ENCODE results near the gene BID. TPM values are rescaled to one million over a fixed set of nuclear protein-coding genes. Genes with fewer than 3 reads are reported as not detected.
A peak's percentile ranks its signal among the peaks of the same experiment; 100 is the strongest.

Gene BID
- total RNA-seq, 1 experiment from 2014 or later = 44.4 TPM

DNA sequence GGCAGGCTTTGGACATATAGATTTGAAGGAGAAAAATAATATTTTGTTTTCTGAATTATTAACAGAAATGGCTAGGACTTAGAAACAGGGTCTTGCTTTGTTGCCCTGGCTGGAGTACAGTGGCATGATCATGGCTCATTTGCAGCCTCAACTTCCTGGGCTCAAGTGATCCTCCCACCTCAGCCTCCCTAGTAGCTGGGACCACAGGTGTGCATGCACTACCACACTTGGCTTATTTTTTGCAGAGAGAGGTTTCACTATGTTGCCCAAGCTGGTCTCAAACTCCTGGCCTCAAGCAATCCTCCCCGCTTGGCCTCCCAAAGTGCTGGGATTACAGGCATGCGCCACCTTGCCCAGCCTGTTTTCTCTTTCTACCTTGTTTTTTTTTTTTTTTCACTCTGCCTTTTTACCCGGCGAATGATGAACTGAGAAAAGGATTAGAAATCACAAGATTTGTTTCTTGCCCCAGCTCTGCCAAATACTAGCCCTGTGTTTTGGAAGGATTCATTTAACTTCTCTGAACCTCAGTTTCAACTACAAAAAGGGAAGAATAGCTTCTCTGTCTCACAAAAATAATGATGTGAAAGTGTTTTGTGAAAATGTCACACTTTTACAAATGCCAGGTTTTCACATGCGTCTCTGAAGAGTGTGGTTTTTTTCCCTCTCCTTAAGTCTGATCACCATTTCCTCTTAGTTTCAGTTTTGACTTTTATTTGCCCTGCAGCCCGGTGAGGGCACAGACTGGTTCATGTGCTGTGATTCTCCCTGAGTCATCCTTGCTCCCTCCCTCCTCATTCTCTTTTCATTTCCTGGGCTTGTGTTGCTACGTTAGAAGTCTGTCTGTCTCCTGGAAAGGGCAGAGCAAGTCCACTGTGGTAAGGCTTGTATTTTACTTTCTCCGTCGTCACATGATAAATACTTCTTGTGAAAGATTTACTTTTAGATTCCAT lies 68.0 kb downstream of the BID start:
- peak overlapping the region; percentile 66; the same call in 1 of the 2 replicates for H2AFZ ChIP-seq
- no peaks in the 10 kb centered on the region for H3K9me2 ChIP-seq (ENCODE audit: insufficient read depth)
- 0 out of 2 replicates have a peak, but pooled peaks cover 5% of the 10 kb centered on the region for H3K79me2 ChIP-seq (ENCODE audit: low read depth)
- peak overlapping the region; percentile 40; the same call in 1 of the 2 replicates for H3K4me3 ChIP-seq
- H3F3A ChIP-seq (ENCODE audit: insufficient read depth, low read depth) = peaks cover 14% of the 10 kb centered on the region; the same call in 1 of the 2 replicates
- H3K36me3 ChIP-seq (ENCODE audit: low read depth) = no peaks in the 10 kb centered on the region; the same call in 1 of the 2 replicates
- TF ChIP-seq, protein P1, sequence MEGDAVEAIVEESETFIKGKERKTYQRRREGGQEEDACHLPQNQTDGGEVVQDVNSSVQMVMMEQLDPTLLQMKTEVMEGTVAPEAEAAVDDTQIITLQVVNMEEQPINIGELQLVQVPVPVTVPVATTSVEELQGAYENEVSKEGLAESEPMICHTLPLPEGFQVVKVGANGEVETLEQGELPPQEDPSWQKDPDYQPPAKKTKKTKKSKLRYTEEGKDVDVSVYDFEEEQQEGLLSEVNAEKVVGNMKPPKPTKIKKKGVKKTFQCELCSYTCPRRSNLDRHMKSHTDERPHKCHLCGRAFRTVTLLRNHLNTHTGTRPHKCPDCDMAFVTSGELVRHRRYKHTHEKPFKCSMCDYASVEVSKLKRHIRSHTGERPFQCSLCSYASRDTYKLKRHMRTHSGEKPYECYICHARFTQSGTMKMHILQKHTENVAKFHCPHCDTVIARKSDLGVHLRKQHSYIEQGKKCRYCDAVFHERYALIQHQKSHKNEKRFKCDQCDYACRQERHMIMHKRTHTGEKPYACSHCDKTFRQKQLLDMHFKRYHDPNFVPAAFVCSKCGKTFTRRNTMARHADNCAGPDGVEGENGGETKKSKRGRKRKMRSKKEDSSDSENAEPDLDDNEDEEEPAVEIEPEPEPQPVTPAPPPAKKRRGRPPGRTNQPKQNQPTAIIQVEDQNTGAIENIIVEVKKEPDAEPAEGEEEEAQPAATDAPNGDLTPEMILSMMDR (conservative IDR thresholded peaks at IDR 0.05) = no peak
- no peak for TF ChIP-seq EZH2 (IDR thresholded peaks at IDR 0.05; ENCODE audit: low read depth)
- no TSS peak for BruUV-seq (replicated peaks)
- H3K27ac ChIP-seq = peak overlapping the region; percentile 95
- peak overlapping the region; percentile 84 for H3K4me2 ChIP-seq
- ChIA-PET POLR2A (ENCODE audit: unreplicated experiment) (interaction anchor here (0.6 kb wide), 1 partner anchor 370 kb away, joined by 3 read pairs; no protein-coding TSS in a partner anchor), CTCF (interaction anchor here (0.6 kb wide), 1 partner anchor 632 kb away, joined by 5 read pairs; no protein-coding TSS in a partner anchor)
- no peaks in the 10 kb centered on the region for H3K27me3 ChIP-seq (ENCODE audit: insufficient read depth, low read depth)
- no peaks in the 10 kb centered on the region for H3K9me3 ChIP-seq (ENCODE audit: insufficient read depth, low read depth)
- DNase-seq = peak; percentile 59 to 84
- intact Hi-C loops (cut with micrococcal nuclease; ENCODE audit: unreplicated experiment) = loop anchor here (2.0 kb wide), 1 partner anchor 77 kb away; the partner anchor contains the start of gene ATP6V1E1
- H3K4me1 ChIP-seq (replicated peaks; ENCODE audit: insufficient read depth) = peaks cover 21% of the 10 kb centered on the region
- no peaks in the 10 kb centered on the region for H4K20me1 ChIP-seq (ENCODE audit: insufficient read depth)

DNA sequence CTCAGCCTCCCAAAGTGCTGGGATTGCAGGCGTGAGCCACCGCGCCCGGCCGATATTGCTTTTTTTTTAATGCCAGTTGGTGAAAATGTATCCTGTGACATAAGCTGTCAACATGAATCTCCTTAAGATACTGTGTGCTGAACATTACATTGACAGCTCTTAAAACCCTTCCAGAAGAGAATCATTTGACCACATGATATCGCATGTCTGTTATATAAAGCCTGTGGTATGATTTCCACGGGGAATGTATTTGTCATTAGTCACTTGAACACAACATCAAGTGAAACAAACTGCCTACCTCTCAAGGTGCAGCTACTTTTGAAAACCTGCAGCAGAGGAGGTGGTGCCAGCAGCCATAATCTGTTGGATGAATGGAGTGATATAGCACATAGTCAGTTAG lies 68.7 kb downstream of the BID start:
- Histone ChIP-seq H3K4me3 (no peak overlapping the region), H3F3A (ENCODE audit: insufficient read depth, low read depth) (peaks cover 14% of the 10 kb centered on the region; the same call in 1 of the 2 replicates), H3K27me3 (ENCODE audit: insufficient read depth, low read depth) (no peaks in the 10 kb centered on the region), H3K9me2 (ENCODE audit: insufficient read depth) (no peaks in the 10 kb centered on the region), H3K27ac (peak overlapping the region; percentile 95), H4K20me1 (ENCODE audit: insufficient read depth) (no peaks in the 10 kb centered on the region), H3K4me2 (peak overlapping the region; percentile 84), H3K9me3 (ENCODE audit: insufficient read depth, low read depth) (no peaks in the 10 kb centered on the region), H3K36me3 (ENCODE audit: low read depth) (no peaks in the 10 kb centered on the region; the same call in 1 of the 2 replicates), H3K4me1 (replicated peaks; ENCODE audit: insufficient read depth) (peaks cover 21% of the 10 kb centered on the region), H2AFZ (no peak overlapping the region), H3K79me2 (ENCODE audit: low read depth) (0 out of 2 replicates have a peak, but pooled peaks cover 5% of the 10 kb centered on the region)
- intact Hi-C loops (cut with micrococcal nuclease; ENCODE audit: unreplicated experiment) = no loop called here
- TF ChIP-seq EZH2 (IDR thresholded peaks at IDR 0.05; ENCODE audit: low read depth) = no peak
- TF ChIP-seq, protein P1 (conservative IDR thresholded peaks at IDR 0.05) = no peak
- CTCF ChIA-PET = interaction anchor here (0.6 kb wide), 1 partner anchor 632 kb away, joined by 5 read pairs; no protein-coding TSS in a partner anchor
- DNase-seq = no peak
- no TSS peak for BruUV-seq (replicated peaks)
- POLR2A ChIA-PET (ENCODE audit: unreplicated experiment) = no interaction called here

DNA sequence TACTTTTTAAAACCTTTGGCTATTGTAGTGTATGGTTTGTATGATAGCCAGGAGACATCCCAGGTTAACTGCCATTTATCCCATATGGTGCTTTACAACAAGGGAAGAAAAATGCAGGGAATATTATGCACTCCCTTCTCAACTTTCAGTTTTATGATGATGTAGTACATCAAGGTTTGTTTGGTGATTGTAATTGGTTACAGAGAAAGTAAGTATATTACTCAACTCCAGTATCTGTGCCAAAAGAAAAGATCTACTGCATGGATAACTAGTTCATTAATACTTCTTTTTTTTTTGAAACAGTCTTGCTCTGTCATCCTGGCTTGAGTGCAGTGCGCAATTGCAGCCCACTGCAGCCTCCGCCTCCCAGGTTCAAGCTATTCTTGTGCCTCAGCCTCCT lies 70.5 kb downstream of the BID start:
- no TSS peak for BruUV-seq (replicated peaks)
- Histone ChIP-seq H3K36me3 (ENCODE audit: low read depth) (no peaks in the 10 kb centered on the region; the same call in 1 of the 2 replicates), H3K9me3 (ENCODE audit: insufficient read depth, low read depth) (no peaks in the 10 kb centered on the region), H4K20me1 (ENCODE audit: insufficient read depth) (no peaks in the 10 kb centered on the region), H3K79me2 (ENCODE audit: low read depth) (0 out of 2 replicates have a peak, but pooled peaks cover 5% of the 10 kb centered on the region), H3K4me1 (replicated peaks; ENCODE audit: insufficient read depth) (peaks cover 21% of the 10 kb centered on the region), H3K4me3 (no peak overlapping the region), H3K27me3 (ENCODE audit: insufficient read depth, low read depth) (no peaks in the 10 kb centered on the region), H3K4me2 (no peak overlapping the region), H3K9me2 (ENCODE audit: insufficient read depth) (no peaks in the 10 kb centered on the region), H2AFZ (no peak overlapping the region), H3F3A (ENCODE audit: insufficient read depth, low read depth) (peaks cover 14% of the 10 kb centered on the region; the same call in 1 of the 2 replicates), H3K27ac (no peak overlapping the region)
- TF ChIP-seq, protein P1 (conservative IDR thresholded peaks at IDR 0.05) = no peak
- no peak for TF ChIP-seq EZH2 (IDR thresholded peaks at IDR 0.05; ENCODE audit: low read depth)
- ChIA-PET CTCF (no interaction called here), POLR2A (ENCODE audit: unreplicated experiment) (no interaction called here)
- DNase-seq = no peak
- intact Hi-C loops (cut with micrococcal nuclease; ENCODE audit: unreplicated experiment) = no loop called here

Data from PC-9 (cell line).